HG02970 (cell line): ENCODE data around the gene DENND1A.

Source experiments
- ATAC-seq: cut with Tn5 transposase; IDR thresholded peaks from one replicate; pipeline ENCODE4 v1.9.1; 2021; ENCODE audit warnings: mild to moderate bottlenecking, moderate library complexity, moderate number of reproducible peaks; ENCODE audit not compliant: unreplicated experiment, low FRiP score

DENND1A gene

GRCh38 chr9:123691765-123692303 is 238.1 kb downstream of the DENND1A start:
- ATAC-seq = no peak

- no peak for ATAC-seq
These were observed 240.1 kb downstream of the DENND1A start for GRCh38 chr9:123689701-123690428.

- no peak for ATAC-seq
These were observed 242.6 kb downstream of the DENND1A start for GRCh38 chr9:123687246-123687751.

GRCh38 chr9:123686829-123687192 is 243.1 kb downstream of the DENND1A start:
- ATAC-seq = no peak

- no peak for ATAC-seq
These were observed 243.6 kb downstream of the DENND1A start for GRCh38 chr9:123686131-123686828.

- no peak for ATAC-seq
These were observed 244.3 kb downstream of the DENND1A start for GRCh38 chr9:123685489-123686083.

GRCh38 chr9:123684393-123685149 is 245.4 kb downstream of the DENND1A start:
- no peak for ATAC-seq

- ATAC-seq = no peak
These were observed 247.2 kb downstream of the DENND1A start for GRCh38 chr9:123682746-123683145.

GRCh38 chr9:123680352-123680751 is 249.6 kb downstream of the DENND1A start:
- ATAC-seq = no peak

- ATAC-seq = peak; percentile 80
These were observed 250.5 kb downstream of the DENND1A start for GRCh38 chr9:123679330-123679987.

- ATAC-seq = no peak
These were observed 251.0 kb downstream of the DENND1A start for GRCh38 chr9:123678878-123679329.

GRCh38 chr9:123678038-123678877 is 251.7 kb downstream of the DENND1A start:
- no peak for ATAC-seq

- ATAC-seq = no peak
These were observed 253.1 kb downstream of the DENND1A start for GRCh38 chr9:123676869-123677268.

GRCh38 chr9:123669346-123669745 is 260.6 kb downstream of the DENND1A start:
- ATAC-seq = no peak

GRCh38 chr9:123663529-123663928 is 266.4 kb downstream of the DENND1A start:
- no peak for ATAC-seq

GRCh38 chr9:123662057-123662776 is 267.7 kb downstream of the DENND1A start:
- no peak for ATAC-seq

GRCh38 chr9:123660691-123661466 is 269.0 kb downstream of the DENND1A start:
- ATAC-seq = no peak

GRCh38 chr9:123659358-123659757 is 270.6 kb downstream of the DENND1A start:
- no peak for ATAC-seq
